ENCODE measurements around the gene OR5K1.

The OR5K1 gene

DNA sequence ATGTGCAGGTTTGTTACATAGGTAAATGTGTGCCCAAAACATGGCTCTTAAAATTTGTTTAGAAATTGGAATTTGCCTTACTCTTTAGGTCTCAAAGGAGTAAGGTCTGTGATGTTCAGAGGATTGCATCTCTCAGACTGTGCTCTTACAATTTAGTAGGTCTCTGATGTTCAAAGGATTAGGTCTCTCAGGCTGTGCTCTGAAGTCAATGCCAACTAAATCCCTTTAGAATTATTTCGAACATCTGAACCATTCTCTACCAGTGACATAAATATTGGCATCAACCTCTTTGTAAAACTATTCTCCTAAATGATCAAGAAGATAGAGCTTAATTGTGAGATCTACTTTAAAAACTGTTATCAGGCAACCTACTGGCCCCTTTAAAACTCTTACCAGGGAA, at the start of gene OR5K1:
TSS of gene OR5K1 (plus strand) at position 301 of the 400 bp plus-strand sequence. CDS start 6,376 bp downstream, outside the sequence.
- H3K4me3 ChIP-seq (ENCODE audit: low read depth, low read length): no peak within 1 kb of the TSS
- no peak for DNase-seq (ENCODE audit: low read depth)

DNA sequence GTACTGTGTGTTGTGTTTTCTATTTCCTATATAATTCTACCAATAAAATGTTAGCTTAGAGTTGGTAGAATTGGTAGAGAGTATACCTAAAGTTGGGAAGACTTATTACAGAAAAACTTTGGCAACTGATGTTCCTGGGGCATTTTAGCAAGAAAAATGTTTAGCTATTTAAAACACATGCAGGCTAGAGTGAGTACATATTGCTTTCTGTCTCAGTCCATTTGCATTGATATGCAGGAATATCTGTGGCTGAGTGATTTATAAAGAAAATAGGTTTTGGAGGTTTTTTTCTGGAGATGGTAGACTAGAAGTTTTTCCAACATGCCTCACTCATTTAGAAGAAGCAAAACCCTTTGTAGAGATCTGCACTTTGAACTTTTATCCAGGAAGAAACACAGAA, 30.4 kb upstream of the OR5K1 start:
- no peak for DNase-seq (ENCODE audit: low read depth)
- H3K4me3 ChIP-seq (ENCODE audit: low read depth, low read length): no peak overlapping the region

DNA sequence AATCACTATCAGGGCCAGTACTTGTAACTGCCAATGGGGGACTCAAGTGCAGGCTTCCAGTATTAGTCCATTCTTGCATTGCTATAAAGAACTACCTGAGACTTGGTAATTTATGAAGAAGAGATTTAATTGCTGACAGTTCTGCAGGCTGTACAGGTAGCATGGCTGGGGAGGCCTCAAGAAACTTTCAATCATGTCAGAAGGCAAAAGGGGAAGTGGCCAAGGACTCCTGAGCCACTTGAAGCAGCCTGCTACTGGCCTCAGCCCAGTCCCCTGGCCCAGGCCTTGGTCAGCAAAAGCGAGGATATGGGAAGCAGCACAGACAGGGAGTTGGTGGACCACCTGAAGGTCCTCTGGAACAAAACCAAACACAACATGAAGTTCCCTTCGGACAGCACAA, 29.2 kb upstream of the OR5K1 start:
- H3K4me3 ChIP-seq (ENCODE audit: low read depth, low read length): no peak overlapping the region
- no peak for DNase-seq (ENCODE audit: low read depth)

DNA sequence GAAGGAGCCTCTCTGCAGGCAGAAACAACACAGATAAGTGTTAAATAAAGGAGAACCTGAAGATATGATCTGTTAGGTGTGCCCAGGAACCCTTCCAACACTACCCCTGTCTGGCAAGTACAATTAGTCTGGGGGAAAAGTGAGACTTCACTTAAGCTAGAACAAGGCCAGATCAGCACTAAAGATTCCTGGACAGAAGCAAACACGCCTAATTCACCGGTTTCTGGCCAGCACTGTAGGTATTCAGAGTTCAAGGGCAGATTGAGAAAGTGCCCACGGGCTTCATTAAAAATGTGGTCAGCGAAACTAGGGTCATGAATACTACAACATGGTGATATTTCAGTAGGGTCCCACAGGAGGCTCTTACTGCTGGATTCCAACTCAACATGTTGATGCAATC, 28.6 kb upstream of the OR5K1 start:
- no peak for DNase-seq (ENCODE audit: low read depth)
- no peak overlapping the region for H3K4me3 ChIP-seq (ENCODE audit: low read depth, low read length)

DNA sequence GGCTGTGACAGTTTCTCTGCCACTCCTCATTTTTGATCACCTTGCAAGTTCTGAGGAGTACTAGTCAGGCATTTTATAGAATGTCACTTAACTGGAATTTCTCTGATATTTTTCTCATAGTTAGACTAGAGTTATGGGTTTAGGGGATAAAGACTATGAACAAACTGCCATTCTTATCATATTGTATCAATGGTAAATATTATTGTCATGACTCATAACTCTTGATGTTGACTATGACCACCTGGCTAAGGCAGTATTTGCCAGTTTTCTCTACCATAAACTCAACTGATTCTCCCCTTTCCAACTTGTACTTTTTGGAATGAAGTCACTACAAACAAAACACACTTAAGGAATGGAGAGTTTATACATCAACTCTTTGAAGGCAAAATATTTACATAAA, 22.7 kb upstream of the OR5K1 start:
- DNase-seq (ENCODE audit: low read depth): no peak
- H3K4me3 ChIP-seq (ENCODE audit: low read depth, low read length): no peak overlapping the region

DNA sequence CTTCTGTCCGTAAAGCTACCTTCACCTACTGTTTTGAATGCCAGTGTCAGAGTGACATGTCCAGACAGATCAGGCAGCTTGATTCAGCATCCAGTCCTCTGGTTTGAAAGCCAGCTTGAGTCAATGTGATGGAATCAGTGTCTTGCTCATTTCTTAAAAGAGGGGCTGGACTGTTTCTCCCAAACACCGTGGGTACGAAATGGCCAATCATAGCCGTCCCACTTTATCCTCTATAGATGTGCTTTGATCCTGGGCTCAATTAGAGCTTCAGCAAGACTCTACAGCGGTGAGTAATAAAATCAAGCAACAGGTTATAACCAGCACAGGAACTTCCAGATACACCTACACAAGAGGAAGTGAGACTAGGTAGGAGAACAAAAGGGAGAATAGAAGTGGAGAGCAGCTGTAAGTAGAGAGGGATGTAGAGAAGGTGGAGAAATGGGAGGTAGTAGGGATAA, 17.0 kb upstream of the OR5K1 start:
- H3K4me3 ChIP-seq (ENCODE audit: low read depth, low read length): no peak overlapping the region
- DNase-seq (ENCODE audit: low read depth): no peak

DNA sequence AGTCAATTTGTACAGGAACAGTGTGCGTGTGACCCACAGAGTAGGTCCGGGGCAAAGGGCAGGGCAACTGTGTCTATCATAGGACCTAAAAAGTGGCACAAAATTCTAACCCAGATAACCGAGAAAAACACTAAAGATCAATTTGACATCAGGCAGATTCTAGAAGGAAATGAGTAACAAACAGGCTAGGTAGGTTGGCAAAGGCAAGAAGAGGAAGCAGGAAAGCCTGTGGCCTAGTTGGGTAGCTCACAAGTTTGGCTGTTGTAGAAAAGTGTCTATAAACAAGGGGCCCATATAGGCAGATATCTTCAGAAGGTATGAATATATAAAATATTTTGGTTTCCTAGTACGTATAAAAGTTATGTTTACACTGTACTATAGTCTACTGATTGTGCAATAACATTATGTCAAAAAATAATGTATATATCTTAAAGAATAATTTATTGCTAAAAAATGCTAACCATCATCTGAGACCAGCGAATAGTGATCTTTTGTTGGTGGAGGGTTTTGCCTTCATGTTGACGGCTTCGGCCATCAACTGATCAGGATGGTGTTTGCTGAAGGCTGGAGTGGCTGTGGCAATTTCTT, 13.3 kb upstream of the OR5K1 start:
- H3K4me3 ChIP-seq (ENCODE audit: low read depth, low read length): no peak overlapping the region
- no peak for DNase-seq (ENCODE audit: low read depth)

DNA sequence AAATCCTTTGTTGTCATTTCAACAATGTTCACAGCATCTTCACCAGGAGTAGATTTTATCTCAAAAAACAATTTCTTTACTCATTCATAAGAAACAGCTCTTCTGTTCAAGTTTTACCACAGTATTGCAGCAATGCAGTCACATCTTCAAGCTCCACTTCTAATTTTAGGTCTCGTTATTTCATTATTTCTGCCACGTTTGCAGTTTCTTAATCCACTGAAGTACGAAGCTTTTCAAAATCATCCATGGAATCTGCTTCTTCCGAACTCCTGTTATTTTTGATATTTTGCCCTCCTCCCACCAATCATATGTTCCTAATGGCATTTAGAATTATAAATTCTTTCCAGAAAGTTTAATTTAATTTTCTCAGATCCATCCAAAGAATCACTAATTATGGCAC, 12.6 kb upstream of the OR5K1 start:
- H3K4me3 ChIP-seq (ENCODE audit: low read depth, low read length): no peak overlapping the region
- DNase-seq (ENCODE audit: low read depth): no peak

DNA sequence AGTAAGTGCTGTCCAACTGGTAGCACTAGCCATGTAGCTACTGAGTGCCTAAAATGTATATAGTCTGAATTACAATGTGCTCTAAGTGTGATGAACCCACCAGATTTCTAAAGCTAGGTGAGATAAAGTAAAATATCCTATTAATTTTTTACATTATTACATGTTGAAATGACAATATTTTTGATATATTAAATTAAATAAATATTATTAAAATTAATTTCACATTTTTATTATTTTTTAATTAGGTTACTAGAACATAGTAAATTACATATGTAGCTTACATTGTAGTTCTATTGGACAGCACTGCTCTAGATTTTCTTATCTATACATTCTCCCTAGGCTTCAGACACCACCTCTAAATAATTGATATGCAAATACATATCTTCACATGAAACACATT, 9.2 kb upstream of the OR5K1 start:
- no peak overlapping the region for H3K4me3 ChIP-seq (ENCODE audit: low read depth, low read length)
- DNase-seq (ENCODE audit: low read depth): no peak

DNA sequence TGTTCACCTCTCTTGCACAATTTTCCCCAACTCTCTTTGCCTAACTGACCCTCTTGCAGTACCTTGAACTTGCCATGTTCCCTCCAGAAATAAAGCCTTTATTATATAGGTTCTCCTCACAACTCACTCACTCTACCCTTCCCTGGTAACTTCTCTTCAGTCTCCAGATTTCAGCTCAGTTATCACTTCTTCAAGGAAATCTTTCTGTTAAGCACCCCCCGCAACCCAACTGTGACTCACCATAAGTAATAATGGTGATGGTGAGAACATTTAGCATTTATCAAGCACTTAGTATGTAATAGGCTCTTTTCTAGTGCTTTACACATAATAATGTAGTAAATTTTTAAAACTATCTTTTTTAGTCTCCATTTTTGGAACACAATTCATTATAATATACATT, 8.1 kb upstream of the OR5K1 start:
- no peak for DNase-seq (ENCODE audit: low read depth)
- H3K4me3 ChIP-seq (ENCODE audit: low read depth, low read length): no peak overlapping the region

DNA sequence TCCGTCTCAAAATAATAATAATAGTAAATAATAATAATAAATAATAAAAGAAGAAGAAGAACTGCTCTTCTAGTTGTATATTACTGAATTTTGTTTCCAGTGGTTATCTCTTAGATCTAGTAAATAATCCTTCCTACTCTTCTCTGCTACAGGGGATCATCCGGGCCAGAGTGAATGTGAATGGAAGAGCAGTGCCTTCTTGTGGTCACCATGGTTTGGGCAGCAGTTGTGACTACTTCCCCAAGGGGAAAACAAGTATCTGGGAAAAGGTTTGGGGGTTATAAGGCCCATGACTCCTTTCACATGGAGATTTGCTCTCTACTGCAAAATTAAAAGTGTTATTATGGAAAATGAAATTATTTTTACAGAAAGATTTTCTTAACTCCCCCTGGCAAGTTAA, 5.5 kb upstream of the OR5K1 start:
- no peak overlapping the region for H3K4me3 ChIP-seq (ENCODE audit: low read depth, low read length)
- no peak for DNase-seq (ENCODE audit: low read depth)

DNA sequence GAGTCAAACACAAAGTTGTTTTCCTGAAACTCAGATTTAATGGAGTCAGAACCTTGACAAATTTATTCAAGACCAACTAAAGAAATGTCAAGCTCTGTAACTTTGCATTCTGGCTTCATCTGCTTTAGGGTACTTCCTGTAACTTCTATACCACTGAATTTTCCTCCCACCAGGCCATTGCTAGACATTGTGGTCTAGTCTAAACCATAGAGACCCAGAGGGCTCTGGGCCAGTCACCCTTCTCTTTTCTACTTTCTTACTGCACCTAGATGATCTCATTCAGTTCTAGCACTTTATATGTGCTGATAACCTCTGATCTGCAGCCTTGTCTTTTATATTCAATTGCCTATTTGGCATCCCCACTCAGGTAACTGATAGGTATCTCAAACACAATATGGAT, 2.8 kb upstream of the OR5K1 start:
- H3K4me3 ChIP-seq (ENCODE audit: low read depth, low read length): no peak overlapping the region

DNA sequence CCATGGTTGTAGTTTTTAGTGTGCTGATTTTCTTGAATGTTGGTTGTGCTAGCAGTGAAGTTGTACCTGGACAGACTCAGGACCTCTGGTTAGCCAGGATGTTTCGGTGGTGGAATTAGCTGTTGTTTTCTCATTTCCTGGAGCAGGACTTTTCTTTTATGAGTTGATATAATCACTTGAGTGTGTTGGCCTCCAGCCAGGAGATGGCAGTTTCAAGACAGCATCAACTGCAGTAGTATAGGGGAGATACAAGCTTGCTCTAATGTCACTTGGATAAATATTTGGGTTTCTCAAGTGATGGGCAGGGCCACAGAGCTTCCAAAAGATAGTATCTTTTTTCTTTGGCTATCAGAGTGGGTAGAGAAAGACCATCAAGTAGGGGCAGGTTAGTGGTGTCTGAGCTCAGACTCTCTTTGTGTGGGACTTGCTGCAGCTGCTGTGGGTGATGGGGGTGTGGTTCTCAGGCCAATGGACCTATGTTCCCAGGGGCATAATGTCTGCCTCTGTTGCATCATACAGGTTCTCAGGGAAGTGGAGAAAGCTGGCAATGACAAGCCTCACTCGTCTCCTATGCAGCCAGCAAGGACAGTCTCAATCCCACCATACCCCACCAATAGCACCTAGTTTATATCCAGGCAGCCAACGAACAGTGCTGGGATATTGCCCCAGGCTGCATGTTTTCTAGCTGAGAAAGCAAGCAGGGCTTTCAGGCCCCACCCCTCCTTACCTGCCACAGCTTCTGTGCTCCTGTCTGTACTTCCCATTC, 19.9 kb downstream of the OR5K1 start:
- DNase-seq (ENCODE audit: low read depth): no peak
- H3K4me3 ChIP-seq (ENCODE audit: low read depth, low read length): no peak overlapping the region

More for the DNA sequence above, 2.8 kb upstream of the OR5K1 start:
- no peak for DNase-seq (ENCODE audit: low read depth)

DNA sequence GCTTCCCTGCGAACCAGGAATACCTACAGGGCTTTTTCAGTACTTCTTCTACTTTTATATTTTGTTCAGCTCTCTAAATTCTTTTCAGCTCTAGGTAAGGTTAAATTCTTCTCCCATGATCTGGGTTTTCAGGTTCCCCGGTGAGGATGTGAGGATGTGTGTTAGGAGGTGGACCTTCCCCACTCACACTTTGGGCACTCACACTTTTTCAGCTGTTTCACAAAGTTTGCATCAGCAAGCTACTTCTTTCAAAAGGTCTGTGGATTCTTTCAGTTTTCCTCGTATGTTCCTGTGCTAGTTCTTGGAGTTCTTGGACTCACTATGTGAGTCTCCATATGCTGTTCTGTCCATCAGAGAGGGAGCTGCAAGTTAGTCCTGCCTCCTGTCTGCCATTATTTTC, 20.6 kb downstream of the OR5K1 start:
- DNase-seq (ENCODE audit: low read depth): no peak
- no peak overlapping the region for H3K4me3 ChIP-seq (ENCODE audit: low read depth, low read length)

DNA sequence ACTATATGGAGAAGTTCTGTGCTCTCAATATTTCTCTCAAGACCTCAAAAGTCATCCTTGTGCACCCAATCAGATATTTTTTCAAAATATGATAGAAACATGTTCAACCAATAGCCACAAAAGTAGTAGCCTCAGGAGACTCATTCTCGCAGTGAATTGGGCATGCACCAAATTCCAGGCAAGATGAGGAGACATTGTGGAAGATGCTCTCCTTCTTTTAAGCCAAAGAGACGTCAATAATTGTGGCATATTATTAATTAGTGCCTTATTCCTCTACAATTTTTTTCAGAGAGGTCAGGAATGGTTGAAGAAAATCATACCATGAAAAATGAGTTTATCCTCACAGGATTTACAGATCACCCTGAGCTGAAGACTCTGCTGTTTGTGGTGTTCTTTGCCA, 34.4 kb downstream of the OR5K1 start, which contains the start of gene OR5K2:
TSS of gene OR5K2 (plus strand) at position 301 of the 400 bp plus-strand sequence. CDS start at position 301, 0 bp downstream.
- no peak for DNase-seq (ENCODE audit: low read depth)
- no peak within 1 kb of the TSS for H3K4me3 ChIP-seq (ENCODE audit: low read depth, low read length)

DNA sequence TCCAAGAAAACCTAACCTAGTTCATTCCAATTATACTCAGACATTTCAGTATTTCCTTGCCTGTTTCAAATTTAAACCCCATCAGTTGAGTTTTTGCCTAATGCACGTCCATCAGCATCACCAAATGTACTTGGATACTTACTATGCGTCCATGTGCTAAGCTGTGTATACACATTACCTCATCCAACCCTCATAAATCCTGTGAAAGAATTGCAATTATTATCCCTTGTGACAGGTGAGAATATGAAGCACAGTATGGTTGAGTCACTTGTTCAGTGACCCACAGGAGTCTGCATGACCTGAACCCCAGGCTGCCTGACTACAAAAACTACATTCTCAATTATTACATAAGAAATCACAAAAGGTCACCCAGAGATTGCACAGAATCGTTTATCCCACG, 37.0 kb downstream of the OR5K1 start:
- DNase-seq (ENCODE audit: low read depth): no peak
- H3K4me3 ChIP-seq (ENCODE audit: low read depth, low read length): no peak overlapping the region

DNA sequence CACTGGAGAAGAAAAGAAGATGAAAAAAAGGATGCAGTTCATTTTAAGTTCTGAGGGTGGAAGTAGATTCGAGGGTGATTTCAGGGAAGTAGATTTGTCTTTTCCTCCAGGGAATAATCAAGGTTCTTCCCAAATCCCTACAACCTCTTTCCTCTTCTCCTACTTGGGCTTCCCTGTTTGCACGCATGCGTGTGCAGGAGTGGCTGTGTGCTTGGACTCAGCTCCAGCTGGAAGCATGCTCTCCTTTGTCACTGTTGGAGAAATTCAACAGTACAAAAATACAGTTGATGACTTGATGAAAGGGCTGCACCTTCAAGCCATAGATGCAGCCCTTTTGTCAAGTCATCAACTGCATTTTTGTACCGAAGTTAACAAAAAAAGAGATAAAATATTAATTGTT, 38.3 kb downstream of the OR5K1 start:
- no peak for DNase-seq (ENCODE audit: low read depth)
- H3K4me3 ChIP-seq (ENCODE audit: low read depth, low read length): no peak overlapping the region

DNA sequence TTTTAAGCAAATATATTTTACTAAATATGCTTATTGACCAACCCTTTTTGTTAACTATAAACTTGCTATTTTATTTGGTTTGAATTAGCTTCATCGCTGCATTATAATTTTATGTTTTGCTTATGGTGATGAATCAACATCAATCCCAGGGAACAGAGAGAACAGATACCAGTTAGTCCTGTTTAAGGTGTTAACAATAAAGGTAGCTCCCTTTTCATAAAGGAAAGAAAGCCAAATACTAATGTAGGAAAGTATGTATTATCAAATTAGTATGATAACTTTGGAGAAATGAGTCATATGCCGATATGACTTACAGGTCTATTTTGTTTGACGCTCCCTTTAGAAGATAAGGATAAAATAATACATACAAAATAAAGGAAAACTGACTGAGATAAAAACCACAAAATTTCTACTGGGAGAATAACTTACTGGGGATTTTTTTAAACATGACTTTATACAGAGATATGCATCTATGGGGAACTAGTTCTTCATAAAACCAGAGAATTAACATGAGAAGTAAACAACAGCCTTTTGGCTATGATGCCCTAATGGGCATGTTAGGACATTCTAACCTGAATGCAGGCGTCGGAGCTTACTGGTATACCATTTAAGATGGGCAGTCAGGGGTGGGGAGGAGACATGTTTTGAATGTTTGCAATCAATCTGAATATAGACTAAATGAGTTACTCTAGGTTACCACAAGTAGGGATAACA, 39.0 kb downstream of the OR5K1 start:
- no peak overlapping the region for H3K4me3 ChIP-seq (ENCODE audit: low read depth, low read length)
- DNase-seq (ENCODE audit: low read depth): no peak

DNA sequence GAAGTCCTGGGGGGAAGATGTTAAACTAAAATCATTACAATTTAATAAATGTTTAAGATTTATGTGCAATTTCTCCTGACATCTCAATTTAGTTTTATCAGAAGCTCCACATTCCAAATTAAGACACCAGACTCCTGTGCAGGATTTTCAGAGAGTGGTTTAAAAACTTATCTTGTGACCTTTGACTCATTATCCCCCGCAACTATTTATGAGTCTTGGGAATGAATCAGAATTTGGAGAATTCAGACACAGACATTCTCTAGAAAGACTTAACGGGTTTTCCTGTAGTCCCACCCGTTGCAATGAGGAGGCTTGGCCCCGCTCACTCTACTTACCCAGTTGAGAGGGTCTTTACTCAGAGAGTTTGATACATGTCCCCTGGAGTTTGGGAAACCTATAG, 41.5 kb downstream of the OR5K1 start:
- H3K4me3 ChIP-seq (ENCODE audit: low read depth, low read length): no peak overlapping the region
- no peak for DNase-seq (ENCODE audit: low read depth)

DNA sequence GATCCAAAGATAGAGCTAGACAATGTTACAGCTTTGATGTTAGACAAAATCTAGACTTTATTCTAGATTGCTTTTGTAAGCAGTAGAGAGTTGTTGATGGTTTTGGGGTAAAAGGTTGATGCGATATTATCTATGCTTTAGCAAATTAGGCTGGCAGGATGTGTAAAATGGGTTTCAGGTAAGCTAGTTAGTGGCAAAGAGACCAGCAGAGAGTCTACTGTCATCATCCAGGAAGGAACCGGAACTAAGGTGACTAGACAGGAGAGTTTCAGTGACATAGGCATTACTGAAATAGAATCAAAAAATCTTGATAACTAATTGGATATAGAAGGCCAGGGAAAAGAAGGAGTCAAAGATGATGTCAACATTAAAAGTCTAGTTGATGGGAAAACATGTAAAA, 45.6 kb downstream of the OR5K1 start:
- H3K4me3 ChIP-seq (ENCODE audit: low read depth, low read length): no peak overlapping the region
- DNase-seq (ENCODE audit: low read depth): no peak

DNA sequence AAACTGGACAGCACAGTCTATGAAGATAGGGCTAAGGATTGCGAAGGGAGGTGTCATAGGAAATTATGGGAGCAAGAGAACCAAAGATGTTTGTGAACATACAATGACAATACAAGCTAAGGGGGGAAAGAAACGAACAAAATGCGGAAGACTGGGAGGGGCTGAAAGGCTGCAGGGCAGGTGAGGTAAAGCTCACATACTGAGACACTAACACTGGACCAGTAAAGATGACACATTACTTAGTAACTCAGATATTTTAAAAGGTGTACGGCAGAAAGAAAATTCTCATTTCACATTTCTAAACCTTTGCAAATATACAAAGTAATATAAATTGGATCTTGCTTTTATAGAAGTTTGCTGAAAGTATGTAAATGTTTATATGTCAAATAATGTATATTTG, 49.6 kb downstream of the OR5K1 start:
- no peak for DNase-seq (ENCODE audit: low read depth)
- H3K4me3 ChIP-seq (ENCODE audit: low read depth, low read length): no peak overlapping the region

Data from skeletal muscle cell (primary cell).